Smooth muscle cell (in vitro differentiated cells): ENCODE results near the gene FGD5. TPM values are rescaled to one million over a fixed set of nuclear protein-coding genes. Genes with fewer than 3 reads are reported as not detected.

Experiments used
- DNase-seq: peaks from one replicate; lab custom pipeline; 2025; ENCODE audit not compliant: unreplicated experiment; lab: John Stamatoyannopoulos, UW
- H2AFZ ChIP-seq: fragments of 200-600 bp; sonication (generic); 2 replicates; pipeline ENCODE4 v1.6.0; 2016; ENCODE audit warnings: antibody characterized with exemption, low read depth, mild to moderate bottlenecking
- H3F3A ChIP-seq: fragments of 200-600 bp; sonication (generic); 2 replicates; pipeline ENCODE4 v1.6.0; 2017; ENCODE audit warnings: antibody characterized with exemption, low read depth
- H3K27ac ChIP-seq: fragments of 200-600 bp; sonication (generic); 2 replicates; pipeline ENCODE4 v1.5.1; 2016; ENCODE audit warnings: low read depth, mild to moderate bottlenecking
- H3K27me3 ChIP-seq: fragments of 200-600 bp; sonication (generic); 2 replicates; pipeline ENCODE4 v1.6.1; 2016; ENCODE audit warnings: low read depth, mild to moderate bottlenecking
- H3K36me3 ChIP-seq: fragments of 200-600 bp; sonication (generic); 2 replicates; pipeline ENCODE4 v1.5.1; 2016; ENCODE audit warnings: low read depth
- H3K4me1 ChIP-seq: fragments of 200-600 bp; sonication (generic); 2 replicates; pipeline ENCODE4 v1.5.1; 2016; ENCODE audit warnings: low read depth
- H3K4me2 ChIP-seq: fragments of 200-600 bp; sonication (generic); 2 replicates; pipeline ENCODE4 v1.6.0; 2016; ENCODE audit warnings: mild to moderate bottlenecking
- H3K4me3 ChIP-seq: fragments of 200-600 bp; sonication (generic); 2 replicates; pipeline ENCODE4 v1.5.1; 2016; ENCODE audit warnings: mild to moderate bottlenecking
- H3K79me2 ChIP-seq: fragments of 200-600 bp; sonication (generic); 2 replicates; pipeline ENCODE4 v1.6.0; 2016; ENCODE audit warnings: low read depth, mild to moderate bottlenecking
- H3K9ac ChIP-seq: fragments of 200-600 bp; sonication (generic); 2 replicates; pipeline ENCODE4 v1.6.0; 2016; ENCODE audit warnings: low read depth
- H3K9me3 ChIP-seq: fragments of 200-600 bp; sonication (generic); replicated peaks from 2 replicates; pipeline ENCODE4 v1.5.1; 2016; ENCODE audit warnings: low read depth
- H4K20me1 ChIP-seq: fragments of 200-600 bp; sonication (generic); 2 replicates; pipeline ENCODE4 v1.6.0; 2016; ENCODE audit warnings: low read depth
- WGBS: methylation state at CpG from one replicate; pipeline ENCODE4 v1.1.7; 2016; ENCODE audit warnings: low lambda C conversion rate; 5-methylcytosine and 5-hydroxymethylcytosine counted together
- polyA plus RNA-seq: library from polyadenylated mRNA; unstranded; fragments of >200 nt; fragmentation: Nextera tagmentation; extraction: Ambion mirVana; gene quantifications from 2 replicates; pipeline ENCODE4 v1.2.1, GENCODE V29; 2016
- total RNA-seq: library from RNA; depleted of rRNA; stranded (reverse); fragments of >200 nt; gene quantifications from 2 replicates; pipeline ENCODE4 v1.2.3, GENCODE V29; 2014
- TF ChIP-seq, protein P1 (sequence below): fragments of 200-600 bp; sonication (generic); IDR thresholded peaks from 2 replicates; pipeline ENCODE4 v1.5.1; 2017; ENCODE audit warnings: borderline replicate concordance, mild to moderate bottlenecking, antibody characterized with exemption; ENCODE audit not compliant: insufficient read depth, poor library complexity, severe bottlenecking

The FGD5 gene
- total and polyA plus RNA-seq, 2 experiments from 2014 or later, result 0.63 to 0.71 TPM

- 91% methylated on average over 4 of the region's 4 CpGs for WGBS
- Histone ChIP-seq H3F3A (no peaks in the 10 kb centered on the region), H4K20me1 (no peaks in the 10 kb centered on the region), H3K4me2 (no peak overlapping the region), H3K9ac (no peak overlapping the region), H3K27ac (no peak overlapping the region), H3K4me1 (no peaks in the 10 kb centered on the region), H3K9me3 (peaks cover 5% of the 10 kb centered on the region), H3K27me3 (no peaks in the 10 kb centered on the region), H2AFZ (no peak overlapping the region), H3K79me2 (no peaks in the 10 kb centered on the region), H3K4me3 (no peak overlapping the region), H3K36me3 (no peaks in the 10 kb centered on the region)
- no peak for DNase-seq
- TF ChIP-seq, protein P1, sequence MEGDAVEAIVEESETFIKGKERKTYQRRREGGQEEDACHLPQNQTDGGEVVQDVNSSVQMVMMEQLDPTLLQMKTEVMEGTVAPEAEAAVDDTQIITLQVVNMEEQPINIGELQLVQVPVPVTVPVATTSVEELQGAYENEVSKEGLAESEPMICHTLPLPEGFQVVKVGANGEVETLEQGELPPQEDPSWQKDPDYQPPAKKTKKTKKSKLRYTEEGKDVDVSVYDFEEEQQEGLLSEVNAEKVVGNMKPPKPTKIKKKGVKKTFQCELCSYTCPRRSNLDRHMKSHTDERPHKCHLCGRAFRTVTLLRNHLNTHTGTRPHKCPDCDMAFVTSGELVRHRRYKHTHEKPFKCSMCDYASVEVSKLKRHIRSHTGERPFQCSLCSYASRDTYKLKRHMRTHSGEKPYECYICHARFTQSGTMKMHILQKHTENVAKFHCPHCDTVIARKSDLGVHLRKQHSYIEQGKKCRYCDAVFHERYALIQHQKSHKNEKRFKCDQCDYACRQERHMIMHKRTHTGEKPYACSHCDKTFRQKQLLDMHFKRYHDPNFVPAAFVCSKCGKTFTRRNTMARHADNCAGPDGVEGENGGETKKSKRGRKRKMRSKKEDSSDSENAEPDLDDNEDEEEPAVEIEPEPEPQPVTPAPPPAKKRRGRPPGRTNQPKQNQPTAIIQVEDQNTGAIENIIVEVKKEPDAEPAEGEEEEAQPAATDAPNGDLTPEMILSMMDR, result no peak
Observed at GRCh38 chr3:14775563-14775962, 43.2 kb upstream of the FGD5 start.

DNA sequence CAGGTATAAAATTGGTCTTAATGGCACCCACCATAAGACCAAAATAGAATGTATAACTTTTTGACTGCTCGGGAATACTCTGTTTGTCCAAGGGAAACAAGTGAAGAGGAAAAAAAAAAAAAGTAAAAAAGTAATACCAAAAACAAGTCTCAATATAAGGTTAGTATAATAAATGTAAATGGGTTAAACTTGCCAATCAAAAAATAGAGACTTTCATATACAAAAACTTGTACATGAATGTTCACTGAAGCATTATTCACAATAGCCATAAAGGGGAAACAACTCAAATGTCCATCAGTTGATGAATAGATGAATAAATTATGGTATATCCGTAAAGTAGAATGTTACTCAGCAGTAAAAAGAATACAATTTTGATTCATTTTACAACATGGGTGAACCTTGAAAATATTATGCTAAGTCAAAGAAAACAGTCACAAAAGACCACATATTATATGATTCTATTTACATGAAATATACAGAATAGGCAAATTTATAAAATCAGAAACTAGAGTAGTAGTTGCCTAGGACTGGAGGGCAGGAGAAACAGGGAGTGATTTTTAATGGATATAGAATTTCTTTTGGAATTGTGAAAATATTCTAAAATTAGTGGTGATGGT lies 39.6 kb upstream of the FGD5 start:
- H3K9ac ChIP-seq, result no peak overlapping the region
- WGBS, result 98% methylated on average over 2 of the region's 2 CpGs

GRCh38 chr3:14780927-14781507 lies 37.7 kb upstream of the FGD5 start:
- no peak overlapping the region for H3K9ac ChIP-seq
- no peak overlapping the region for H3K4me3 ChIP-seq
- DNase-seq, result no peak
- H3K27me3 ChIP-seq, result no peaks in the 10 kb centered on the region
- H3K27ac ChIP-seq, result no peak overlapping the region
- 29% methylated on average over 12 of the region's 12 CpGs for WGBS
- no peaks in the 10 kb centered on the region for H3K36me3 ChIP-seq
- H3K4me1 ChIP-seq, result no peaks in the 10 kb centered on the region
- H3K79me2 ChIP-seq, result no peaks in the 10 kb centered on the region
- peaks cover 5% of the 10 kb centered on the region for H3K9me3 ChIP-seq
- H3K4me2 ChIP-seq, result no peak overlapping the region
- TF ChIP-seq, protein P1, result peak; percentile 54
- H4K20me1 ChIP-seq, result no peaks in the 10 kb centered on the region
- no peak overlapping the region for H2AFZ ChIP-seq
- no peaks in the 10 kb centered on the region for H3F3A ChIP-seq

More for the DNA sequence above, 39.6 kb upstream of the FGD5 start:
- Histone ChIP-seq H3K9me3 (peaks cover 5% of the 10 kb centered on the region), H3K27me3 (no peaks in the 10 kb centered on the region), H2AFZ (no peak overlapping the region), H3K4me2 (no peak overlapping the region), H3K36me3 (no peaks in the 10 kb centered on the region), H4K20me1 (no peaks in the 10 kb centered on the region), H3K4me1 (no peaks in the 10 kb centered on the region), H3K27ac (no peak overlapping the region), H3K79me2 (no peaks in the 10 kb centered on the region), H3K4me3 (no peak overlapping the region), H3F3A (no peaks in the 10 kb centered on the region)
- TF ChIP-seq, protein P1, result no peak
- DNase-seq, result no peak
